B cell (primary cell): ENCODE data around the gene CRTC1. TPM values are rescaled to one million over a fixed set of nuclear protein-coding genes. Genes with fewer than 3 reads are reported as not detected.

Source experiments
- ATAC-seq: fragments of 200-7000 bp; cut with Tn5 transposase; one replicate; pipeline ENCODE4 v1.10.0; 2021; ENCODE audit warnings: low read depth, mild to moderate bottlenecking, moderate number of reproducible peaks, moderate library complexity
- CTCF ChIA-PET: fragments of 350-600 bp; sonication (Branson Sonifier 250); formaldehyde crosslinking; loops from one replicate; lab custom pipeline; 2021; ENCODE audit warnings: antibody characterized with exemption, inconsistent platforms; lab: Charles Lee
- POLR2A ChIA-PET: fragments of 350-600 bp; sonication (Branson Sonifier 250); formaldehyde crosslinking; loops from one replicate; lab custom pipeline; 2021; ENCODE audit warnings: antibody characterized with exemption; lab: Charles Lee
- DNase-seq: peaks from one replicate; pipeline ENCODE4 v3.0.0; 2013
- H2AFZ ChIP-seq: 2 replicates; pipeline ENCODE4 v1.6.1; 2012; ENCODE audit warnings: mild to moderate bottlenecking, low read depth, low read length; ENCODE audit not compliant: insufficient read depth, poor library complexity, severe bottlenecking
- H3K27ac ChIP-seq, 2 donors: 1 replicate in 1 of 2; 2 replicates in 1 of 2; pipeline ENCODE4 v1.5.1; 2012 to 2013; ENCODE audit warnings: low read length in 2 of 2, mild to moderate bottlenecking in 2 of 2, moderate library complexity in 1 of 2
- H3K27me3 ChIP-seq, 4 experiments: fragments of 200-600 bp in 1 of 4; sonication (generic) in 1 of 4; replicated peaks in 1 of 4; 1 replicate in 2 of 4; 2 replicates in 2 of 4; pipeline versions ENCODE4 v1.6.1 to v1.7.0; 2013 to 2016; ENCODE audit warnings: low read length in 3 of 4, mild to moderate bottlenecking in 2 of 4, mixed read lengths in 1 of 4, moderate library complexity in 1 of 4; ENCODE audit not compliant: insufficient read depth in 4 of 4, control insufficient read depth in 3 of 4; ENCODE audit errors: control extremely low read depth in 1 of 4
- H3K36me3 ChIP-seq, 2 experiments: replicated peaks in 1 of 2; 1 replicate in 1 of 2; 2 replicates in 1 of 2; pipeline versions ENCODE4 v1.6.1 to v1.7.1; 2013; ENCODE audit warnings: low read length in 1 of 2; ENCODE audit not compliant: insufficient read depth in 2 of 2, control insufficient read depth in 1 of 2; ENCODE audit errors: control extremely low read depth in 1 of 2, extremely low read depth in 1 of 2
- H3K4me1 ChIP-seq, 2 donors: fragments of 200-600 bp in 1 of 2; sonication (generic) in 1 of 2; 1 replicate in 1 of 2; 2 replicates in 1 of 2; pipeline versions ENCODE4 v1.5.1 to v1.6.1; 2013 to 2017; ENCODE audit warnings: low read length in 2 of 2; ENCODE audit not compliant: control insufficient read depth in 2 of 2, insufficient read depth in 2 of 2
- H3K4me2 ChIP-seq: replicated peaks from 2 replicates; pipeline ENCODE3; 2012; ENCODE audit warnings: mild to moderate bottlenecking, low read depth, low read length; ENCODE audit not compliant: poor library complexity, severe bottlenecking
- H3K4me3 ChIP-seq, 5 experiments: fragments of 200-600 bp in 1 of 5; sonication (generic) in 1 of 5; 1 replicate in 3 of 5; 2 replicates in 2 of 5; pipeline versions ENCODE4 v1.5.1 to v1.7.0; 2011 to 2016; ENCODE audit warnings: low read length in 4 of 5, mild to moderate bottlenecking in 4 of 5, low read depth in 2 of 5, control low read depth in 1 of 5, moderate library complexity in 1 of 5; ENCODE audit not compliant: insufficient read depth in 1 of 5; ENCODE audit errors: control extremely low read depth in 1 of 5, extremely low read depth in 1 of 5
- H3K79me2 ChIP-seq: fragments of 200-600 bp; sonication (generic); one replicate; pipeline ENCODE4 v1.6.0; 2016; ENCODE audit warnings: low read length; ENCODE audit not compliant: control insufficient read depth, insufficient read depth
- H3K9ac ChIP-seq: fragments of 200-600 bp; sonication (generic); 2 replicates; pipeline ENCODE4 v1.6.1; 2017; ENCODE audit warnings: mild to moderate bottlenecking, low read length, moderate library complexity
- H3K9me3 ChIP-seq, 3 donors: one replicate each; pipeline versions ENCODE4 v1.6.1 to v1.7.1; 2013; ENCODE audit warnings: low read length in 2 of 3; ENCODE audit not compliant: control insufficient read depth in 2 of 3, insufficient read depth in 1 of 3; ENCODE audit errors: control extremely low read depth in 1 of 3
- H4K20me1 ChIP-seq: 2 replicates; pipeline ENCODE4 v1.6.0; 2012; ENCODE audit warnings: mild to moderate bottlenecking, low read length; ENCODE audit not compliant: insufficient read depth, control insufficient read depth, poor library complexity, severe bottlenecking
- H3K27ac Mint-ChIP-seq: one replicate; pipeline ENCODE4 v1.8.0; 2021; ENCODE audit warnings: mixed read lengths
- H3K27me3 Mint-ChIP-seq: one replicate; pipeline ENCODE4 v1.8.0; 2021; ENCODE audit warnings: mixed read lengths
- H3K4me1 Mint-ChIP-seq: one replicate; pipeline ENCODE4 v1.8.0; 2021; ENCODE audit warnings: mixed read lengths
- H3K4me3 Mint-ChIP-seq: one replicate; pipeline ENCODE4 v1.8.0; 2021; ENCODE audit warnings: mixed read lengths
- H3K9me3 Mint-ChIP-seq: one replicate; pipeline ENCODE4 v1.8.0; 2022; ENCODE audit warnings: mixed read lengths; ENCODE audit not compliant: insufficient read depth
- EZH2 ChIP-seq: IDR thresholded peaks from 2 replicates; pipeline ENCODE4 v1.6.1; 2012; ENCODE audit warnings: borderline replicate concordance, low read depth, mild to moderate bottlenecking, moderate library complexity, low read length; ENCODE audit not compliant: insufficient read depth, poor library complexity, severe bottlenecking
- WGBS: methylation state at CpG from one replicate; pipeline ENCODE4 v1.1.5; 2013; ENCODE audit warnings: missing lambda C conversion rate; ENCODE audit not compliant: insufficient coverage; 5-methylcytosine and 5-hydroxymethylcytosine counted together
- intact Hi-C: fragments of 100-400 bp; cut with micrococcal nuclease; formaldehyde crosslinking; loops from one replicate; pipeline ENCODE4 v1.10.0; 2022
- polyA plus RNA-seq: library from polyadenylated mRNA; depleted of rRNA; stranded (reverse); fragments of >200 nt; gene quantifications from 2 replicates; pipeline ENCODE4 v1.2.3, GENCODE V29; 2012
- total RNA-seq, 2 donors: library from RNA; stranded (reverse); fragments of 120-200 nt in 1 of 2; gene quantifications; 1 replicate in 1 of 2; 2 replicates in 1 of 2; pipeline versions ENCODE4 v1.2.3 to v1.2.4, GENCODE V29; 2013 to 2022
- TF ChIP-seq, protein P1 (sequence below): fragments of 200-600 bp; IDR thresholded peaks from one replicate; pipeline ENCODE4 v1.8.0; 2022; ENCODE audit warnings: antibody characterized with exemption, mild to moderate bottlenecking

CRTC1 gene
- total and polyA plus RNA-seq, 2 donors (not counting 1 experiment from before 2014, with no cell fraction given) = 15.9 to 30.1 TPM

DNA sequence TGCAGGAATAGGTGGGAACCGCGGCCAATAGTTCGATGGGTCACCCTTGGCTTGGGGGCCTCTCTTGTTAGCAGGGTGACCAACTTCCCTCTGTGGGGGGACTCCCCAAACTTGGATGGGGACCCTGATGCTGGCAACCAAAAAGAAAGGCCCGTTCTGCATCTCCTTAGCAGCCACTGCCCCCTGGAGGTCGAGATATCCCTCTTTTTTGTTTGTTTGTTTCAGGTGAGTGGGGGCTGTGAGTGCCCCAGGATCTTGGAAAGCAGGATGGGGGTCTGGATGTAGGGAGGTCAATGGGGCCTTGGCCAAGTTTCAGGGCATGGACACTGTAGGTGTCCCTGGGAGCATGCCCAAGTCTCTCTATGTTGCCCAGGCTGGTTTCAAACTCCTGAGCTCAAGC, 7.7 kb upstream of the CRTC1 start:
- H3K9me3 Mint-ChIP-seq = no peaks in the 10 kb centered on the region
- Histone ChIP-seq H3K36me3 (no peaks in the 10 kb centered on the region), H3K4me1 (no peaks in the 10 kb centered on the region), H2AFZ (no peak overlapping the region), H4K20me1 (no peaks in the 10 kb centered on the region), H3K79me2 (no peaks in the 10 kb centered on the region), H3K27me3 (no peaks in the 10 kb centered on the region), H3K9me3 (no peaks in the 10 kb centered on the region), H3K9ac (no peak overlapping the region), H3K27ac (no peak overlapping the region), H3K4me3 (no peak overlapping the region), H3K4me2 (no peak overlapping the region)
- no peak for TF ChIP-seq EZH2
- TF ChIP-seq, protein P1, sequence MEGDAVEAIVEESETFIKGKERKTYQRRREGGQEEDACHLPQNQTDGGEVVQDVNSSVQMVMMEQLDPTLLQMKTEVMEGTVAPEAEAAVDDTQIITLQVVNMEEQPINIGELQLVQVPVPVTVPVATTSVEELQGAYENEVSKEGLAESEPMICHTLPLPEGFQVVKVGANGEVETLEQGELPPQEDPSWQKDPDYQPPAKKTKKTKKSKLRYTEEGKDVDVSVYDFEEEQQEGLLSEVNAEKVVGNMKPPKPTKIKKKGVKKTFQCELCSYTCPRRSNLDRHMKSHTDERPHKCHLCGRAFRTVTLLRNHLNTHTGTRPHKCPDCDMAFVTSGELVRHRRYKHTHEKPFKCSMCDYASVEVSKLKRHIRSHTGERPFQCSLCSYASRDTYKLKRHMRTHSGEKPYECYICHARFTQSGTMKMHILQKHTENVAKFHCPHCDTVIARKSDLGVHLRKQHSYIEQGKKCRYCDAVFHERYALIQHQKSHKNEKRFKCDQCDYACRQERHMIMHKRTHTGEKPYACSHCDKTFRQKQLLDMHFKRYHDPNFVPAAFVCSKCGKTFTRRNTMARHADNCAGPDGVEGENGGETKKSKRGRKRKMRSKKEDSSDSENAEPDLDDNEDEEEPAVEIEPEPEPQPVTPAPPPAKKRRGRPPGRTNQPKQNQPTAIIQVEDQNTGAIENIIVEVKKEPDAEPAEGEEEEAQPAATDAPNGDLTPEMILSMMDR = peak; percentile 24
- intact Hi-C loops = no loop called here
- 46% methylated on average over 5 of the region's 5 CpGs for WGBS
- H3K4me1 Mint-ChIP-seq = no peaks in the 10 kb centered on the region
- H3K27me3 Mint-ChIP-seq = peaks cover 4% of the 10 kb centered on the region
- ChIA-PET CTCF (interaction anchor here (1.2 to 1.9 kb wide), 2 partner anchors 82 to 87 kb away, joined by 3 to 6 read pairs; partner anchors contain the start of gene REX1BD), POLR2A (interaction anchor here (0.5 kb wide), 2 partner anchors 129 to 236 kb away, joined by 3 to 5 read pairs; no protein-coding TSS in a partner anchor)
- ATAC-seq = no peak
- DNase-seq = peak; percentile 38
- no peak overlapping the region for H3K27ac Mint-ChIP-seq
- no peak overlapping the region for H3K4me3 Mint-ChIP-seq

DNA sequence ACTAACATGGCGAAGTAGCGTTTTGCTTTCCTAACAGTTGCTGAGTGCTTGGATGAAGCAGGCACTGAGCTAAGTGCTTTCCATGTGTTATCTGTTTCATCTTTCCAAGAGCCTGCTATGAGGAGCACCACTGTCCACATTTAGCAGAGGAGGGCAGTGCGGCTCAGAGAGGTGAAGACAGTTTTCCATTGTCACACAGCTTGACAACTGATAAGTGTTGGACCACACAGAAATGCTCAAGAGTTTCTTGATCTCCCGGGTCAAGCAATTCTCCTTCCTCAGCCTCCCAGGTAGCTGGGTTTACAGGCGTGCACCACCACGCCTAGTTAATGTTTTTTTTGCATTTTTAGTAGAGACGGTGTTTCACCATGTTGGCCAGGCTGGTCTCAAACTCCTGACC, 6.8 kb upstream of the CRTC1 start:
- H3K4me3 Mint-ChIP-seq = no peak overlapping the region
- Histone ChIP-seq H3K79me2 (no peaks in the 10 kb centered on the region), H3K4me2 (no peak overlapping the region), H3K36me3 (no peaks in the 10 kb centered on the region), H4K20me1 (no peaks in the 10 kb centered on the region), H3K9me3 (no peaks in the 10 kb centered on the region), H2AFZ (no peak overlapping the region), H3K4me1 (no peaks in the 10 kb centered on the region), H3K4me3 (no peak overlapping the region), H3K27me3 (no peaks in the 10 kb centered on the region), H3K9ac (no peak overlapping the region), H3K27ac (no peak overlapping the region)
- DNase-seq (no peak), ATAC-seq (no peak)
- no peak overlapping the region for H3K27ac Mint-ChIP-seq
- no peaks in the 10 kb centered on the region for H3K4me1 Mint-ChIP-seq
- POLR2A ChIA-PET = no interaction called here
- TF ChIP-seq EZH2 = no peak
- TF ChIP-seq, protein P1 = no peak
- CTCF ChIA-PET = interaction anchor here (1.2 to 1.9 kb wide), 2 partner anchors 83 to 88 kb away, joined by 3 to 6 read pairs; partner anchors contain the start of gene REX1BD
- no peaks in the 10 kb centered on the region for H3K9me3 Mint-ChIP-seq
- WGBS = 97% methylated on average over 6 of the region's 7 CpGs
- intact Hi-C loops = no loop called here
- peaks cover 4% of the 10 kb centered on the region for H3K27me3 Mint-ChIP-seq
